ENCODE measurements around the gene FCER1A.
"Not testable (repeated sequence)": the region's sequence is repeated elsewhere in the genome, so short reads cannot be mapped to it uniquely, and the experiment has no call there.

Gene FCER1A

GRCh38 chr1:159302095-159302494 is at the start of gene FCER1A:
TSS of gene FCER1A (plus strand) at chr1:159302336. CDS start at chr1:159302365, 29 bp downstream.
- DNase-seq, result no peak

- DNase-seq, result no peak
Measured at GRCh38 chr1:159261311-159261710, 40.8 kb upstream of the FCER1A start.

- DNase-seq, result no peak
Measured at GRCh38 chr1:159261721-159262494, 40.2 kb upstream of the FCER1A start.

GRCh38 chr1:159266832-159267231 is 35.3 kb upstream of the FCER1A start:
- no peak for DNase-seq

- no peak for DNase-seq
Measured at GRCh38 chr1:159274631-159275030, 27.5 kb upstream of the FCER1A start.

GRCh38 chr1:159275891-159276290 is 26.2 kb upstream of the FCER1A start:
- DNase-seq, result no peak

GRCh38 chr1:159279773-159280172 is 22.4 kb upstream of the FCER1A start:
- no peak for DNase-seq

GRCh38 chr1:159282118-159282517 is 20.0 kb upstream of the FCER1A start:
- no peak for DNase-seq

- DNase-seq, result no peak
Measured at GRCh38 chr1:159289060-159289459, 13.1 kb upstream of the FCER1A start.

- DNase-seq, result no peak
Measured at GRCh38 chr1:159291424-159291823, 10.7 kb upstream of the FCER1A start.

GRCh38 chr1:159296706-159297375 is 5.3 kb upstream of the FCER1A start:
- no peak for DNase-seq

- DNase-seq, result no peak
Measured at GRCh38 chr1:159300146-159300545, 2.0 kb upstream of the FCER1A start.

GRCh38 chr1:159307346-159308020 is 5.3 kb downstream of the FCER1A start:
- no peak for DNase-seq

- DNase-seq, result no peak
Measured at GRCh38 chr1:159311679-159312078, 9.5 kb downstream of the FCER1A start.

- DNase-seq, result no peak
Measured at GRCh38 chr1:159315381-159315780, 13.2 kb downstream of the FCER1A start.

GRCh38 chr1:159318784-159319551 is 16.8 kb downstream of the FCER1A start:
- DNase-seq, result no peak

GRCh38 chr1:159334797-159335196 is 32.7 kb downstream of the FCER1A start:
- no peak for DNase-seq

- DNase-seq, result no peak
Measured at GRCh38 chr1:159338018-159338417, 35.9 kb downstream of the FCER1A start.

- peak; percentile 19 for DNase-seq
Measured at GRCh38 chr1:159339536-159339935, 37.4 kb downstream of the FCER1A start.

GRCh38 chr1:159341736-159342135 is 39.6 kb downstream of the FCER1A start:
- no peak for DNase-seq

- no peak for DNase-seq
Measured at GRCh38 chr1:159342761-159343425, 40.8 kb downstream of the FCER1A start.

GRCh38 chr1:159349374-159349773 is 47.2 kb downstream of the FCER1A start:
- not testable (repeated sequence) for DNase-seq
